Natural killer cell (primary cell): ENCODE data around the gene PARVA. TPM values are rescaled to one million over a fixed set of nuclear protein-coding genes. Genes with fewer than 3 reads are reported as not detected.

Experiments used
- ATAC-seq, 3 donors: fragments of 150-1000 bp in 2 of 3; fragments of 200-7000 bp in 1 of 3; cut with Tn5 transposase; 1 replicate in 1 of 3; 2 replicates in 2 of 3; pipeline ENCODE4 v1.10.0; 2021; ENCODE audit warnings: mild to moderate bottlenecking in 2 of 3, moderate library complexity in 2 of 3
- DNase-seq, 2 donors: peaks; one replicate each; pipeline versions ENCODE4 v3.0.0 to v3.0.0-alpha.2; 2013 to 2021; ENCODE audit warnings: mixed read lengths in 1 of 2
- H3K27ac ChIP-seq: one replicate; pipeline ENCODE4 v1.5.1; 2013; ENCODE audit warnings: mild to moderate bottlenecking, low read length
- H3K27me3 ChIP-seq: one replicate; pipeline ENCODE4 v1.6.1; 2013; ENCODE audit warnings: low read length; ENCODE audit not compliant: control insufficient read depth, insufficient read depth
- H3K36me3 ChIP-seq: one replicate; pipeline ENCODE4 v1.6.1; 2013; ENCODE audit warnings: low read length; ENCODE audit not compliant: control insufficient read depth, insufficient read depth
- H3K4me1 ChIP-seq: one replicate; pipeline ENCODE4 v1.6.1; 2013; ENCODE audit warnings: low read length; ENCODE audit not compliant: control insufficient read depth, insufficient read depth
- H3K4me3 ChIP-seq: one replicate; pipeline ENCODE4 v1.5.1; 2013; ENCODE audit warnings: low read length
- H3K9me3 ChIP-seq: one replicate; pipeline ENCODE4 v1.6.1; 2013; ENCODE audit warnings: low read length; ENCODE audit not compliant: control insufficient read depth, insufficient read depth
- H3K27ac Mint-ChIP-seq, 2 donors: one replicate each; pipeline ENCODE4 v1.8.0; 2022; ENCODE audit warnings: mild to moderate bottlenecking in 2 of 2, mixed read lengths in 2 of 2, moderate library complexity in 1 of 2
- H3K27me3 Mint-ChIP-seq, 2 donors: one replicate each; pipeline ENCODE4 v1.8.0; 2022; ENCODE audit warnings: low read depth in 2 of 2, mixed read lengths in 2 of 2
- H3K36me3 Mint-ChIP-seq: one replicate; pipeline ENCODE4 v1.8.0; 2022; ENCODE audit warnings: mixed read lengths
- H3K4me1 Mint-ChIP-seq, 2 donors: one replicate each; pipeline ENCODE4 v1.8.0; 2022; ENCODE audit warnings: mixed read lengths in 2 of 2
- H3K4me3 Mint-ChIP-seq: one replicate; pipeline ENCODE4 v1.8.0; 2022; ENCODE audit warnings: mild to moderate bottlenecking, moderate library complexity, mixed read lengths
- H3K9me3 Mint-ChIP-seq, 2 donors: one replicate each; pipeline ENCODE4 v1.8.0; 2022; ENCODE audit warnings: mixed read lengths in 2 of 2
- WGBS: methylation state at CpG from one replicate; pipeline ENCODE4 v1.1.7; 2013; ENCODE audit warnings: missing lambda C conversion rate; ENCODE audit not compliant: insufficient coverage; 5-methylcytosine and 5-hydroxymethylcytosine counted together
- intact Hi-C: fragments of 100-400 bp; cut with micrococcal nuclease; formaldehyde crosslinking; loops from one replicate; pipeline ENCODE4 v1.14.2; 2022
- total RNA-seq, 4 donors: library from RNA; stranded (reverse); fragments of 120-200 nt in 1 of 4; gene quantifications; one replicate each; pipeline versions ENCODE4 v1.2.3 to v1.2.4, GENCODE V29; 2013 to 2022
- TF ChIP-seq, protein P1 (sequence below): fragments of 200-600 bp; IDR thresholded peaks from one replicate; pipeline ENCODE4 v1.8.0; 2022; ENCODE audit warnings: antibody characterized with exemption

PARVA gene
- total RNA-seq, 3 donors from 2014 or later (not counting 1 experiment from before 2014, with no cell fraction given) = 0.07 to 1.0 TPM; not detected in 1

- WGBS = 69% methylated on average over 6 of the region's 6 CpGs
- H3K9me3 Mint-ChIP-seq = no peaks in the 10 kb centered on the region
- TF ChIP-seq, protein P1, sequence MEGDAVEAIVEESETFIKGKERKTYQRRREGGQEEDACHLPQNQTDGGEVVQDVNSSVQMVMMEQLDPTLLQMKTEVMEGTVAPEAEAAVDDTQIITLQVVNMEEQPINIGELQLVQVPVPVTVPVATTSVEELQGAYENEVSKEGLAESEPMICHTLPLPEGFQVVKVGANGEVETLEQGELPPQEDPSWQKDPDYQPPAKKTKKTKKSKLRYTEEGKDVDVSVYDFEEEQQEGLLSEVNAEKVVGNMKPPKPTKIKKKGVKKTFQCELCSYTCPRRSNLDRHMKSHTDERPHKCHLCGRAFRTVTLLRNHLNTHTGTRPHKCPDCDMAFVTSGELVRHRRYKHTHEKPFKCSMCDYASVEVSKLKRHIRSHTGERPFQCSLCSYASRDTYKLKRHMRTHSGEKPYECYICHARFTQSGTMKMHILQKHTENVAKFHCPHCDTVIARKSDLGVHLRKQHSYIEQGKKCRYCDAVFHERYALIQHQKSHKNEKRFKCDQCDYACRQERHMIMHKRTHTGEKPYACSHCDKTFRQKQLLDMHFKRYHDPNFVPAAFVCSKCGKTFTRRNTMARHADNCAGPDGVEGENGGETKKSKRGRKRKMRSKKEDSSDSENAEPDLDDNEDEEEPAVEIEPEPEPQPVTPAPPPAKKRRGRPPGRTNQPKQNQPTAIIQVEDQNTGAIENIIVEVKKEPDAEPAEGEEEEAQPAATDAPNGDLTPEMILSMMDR = no peak
- no peak overlapping the region for H3K27ac ChIP-seq
- H3K27me3 Mint-ChIP-seq = peaks cover 3 to 8% of the 10 kb centered on the region in 2 donors
- H3K27me3 ChIP-seq = peaks cover 2% of the 10 kb centered on the region
- intact Hi-C loops = no loop called here
- no peaks in the 10 kb centered on the region for H3K9me3 ChIP-seq
- H3K36me3 ChIP-seq = no peaks in the 10 kb centered on the region
- H3K36me3 Mint-ChIP-seq = no peaks in the 10 kb centered on the region
- ATAC-seq (no peak), DNase-seq (peak in 1 of 2 donors; percentile 16)
- H3K4me1 Mint-ChIP-seq = no peaks in the 10 kb centered on the region
- no peak overlapping the region for H3K4me3 Mint-ChIP-seq
- no peak overlapping the region for H3K27ac Mint-ChIP-seq
- no peaks in the 10 kb centered on the region for H3K4me1 ChIP-seq
- H3K4me3 ChIP-seq = no peak overlapping the region
Measured at GRCh38 chr11:12496181-12497025, 119.0 kb downstream of the PARVA start.

- intact Hi-C loops = no loop called here
- Mint-ChIP-seq H3K36me3 (no peaks in the 10 kb centered on the region), H3K4me1 (no peaks in the 10 kb centered on the region), H3K4me3 (no peak overlapping the region), H3K27ac (no peak overlapping the region), H3K9me3 (no peaks in the 10 kb centered on the region), H3K27me3 (peaks cover 3 to 8% of the 10 kb centered on the region in 2 donors)
- Histone ChIP-seq H3K4me3 (no peak overlapping the region), H3K27ac (no peak overlapping the region), H3K4me1 (no peaks in the 10 kb centered on the region), H3K27me3 (peaks cover 2% of the 10 kb centered on the region), H3K36me3 (no peaks in the 10 kb centered on the region), H3K9me3 (no peaks in the 10 kb centered on the region)
- ATAC-seq (no peak), DNase-seq (no peak)
- 81% methylated on average over 7 of the region's 7 CpGs for WGBS
- TF ChIP-seq, protein P1 = no peak
Measured at GRCh38 chr11:12497431-12497830, 120.1 kb downstream of the PARVA start.

- no CpG with 5 or more reads among the region's 3 CpGs for WGBS
- intact Hi-C loops = no loop called here
- Histone ChIP-seq H3K9me3 (no peaks in the 10 kb centered on the region), H3K27me3 (peaks cover 2% of the 10 kb centered on the region), H3K27ac (no peak overlapping the region), H3K36me3 (no peaks in the 10 kb centered on the region), H3K4me3 (no peak overlapping the region), H3K4me1 (no peaks in the 10 kb centered on the region)
- H3K27me3 Mint-ChIP-seq = peaks cover 3% of the 10 kb centered on the region in 2 donors
- no peak for ATAC-seq
- no peaks in the 10 kb centered on the region for H3K36me3 Mint-ChIP-seq
- no peak overlapping the region for H3K27ac Mint-ChIP-seq
- no peaks in the 10 kb centered on the region for H3K9me3 Mint-ChIP-seq
- DNase-seq = no peak
- no peaks in the 10 kb centered on the region for H3K4me1 Mint-ChIP-seq
- TF ChIP-seq, protein P1 = no peak
- no peak overlapping the region for H3K4me3 Mint-ChIP-seq
Measured at GRCh38 chr11:12499071-12499470, 121.7 kb downstream of the PARVA start.
